NOMO-1 treated with dmso at 0.1 percent for 144 hours (cell line): ENCODE measurements around the gene MBD3L2B.
"Not testable (repeated sequence)": the region's sequence is repeated elsewhere in the genome, so short reads cannot be mapped to it uniquely, and the experiment has no call there.

Source experiments
- DNase-seq: peaks from one replicate; lab custom pipeline; 2025; ENCODE audit not compliant: unreplicated experiment; lab: John Stamatoyannopoulos, UW

MBD3L2B gene

GRCh38 chr19:7021331-7021730, at the start of gene MBD3L2B:
Gene MBD3L2B, minus strand, starts transcription at chr19:7021431. Its CDS starts 34 bp downstream, at chr19:7021397.
- not testable (repeated sequence) for DNase-seq

- no peak for DNase-seq
Measured at GRCh38 chr19:7069904-7070226, 48.6 kb upstream of the MBD3L2B start.

GRCh38 chr19:7069042-7069903, 48.0 kb upstream of the MBD3L2B start, which contains the start of gene ZNF557:
Gene ZNF557, plus strand, starts transcription at chr19:7069703. Its CDS starts 5,372 bp downstream, at chr19:7075075.
- DNase-seq: peak; percentile 95

GRCh38 chr19:7068599-7068998, 47.4 kb upstream of the MBD3L2B start:
- DNase-seq: no peak

- no peak for DNase-seq
Measured at GRCh38 chr19:7067716-7068115, 46.5 kb upstream of the MBD3L2B start.

GRCh38 chr19:7067122-7067521, 45.9 kb upstream of the MBD3L2B start:
- not testable (repeated sequence) for DNase-seq

- DNase-seq: no peak
Measured at GRCh38 chr19:7063764-7064418, 42.7 kb upstream of the MBD3L2B start.

GRCh38 chr19:7063339-7063738, 42.1 kb upstream of the MBD3L2B start:
- no peak for DNase-seq

GRCh38 chr19:7059977-7060376, 38.7 kb upstream of the MBD3L2B start:
- DNase-seq: not testable (repeated sequence)

- not testable (repeated sequence) for DNase-seq
Measured at GRCh38 chr19:7058576-7058975, 37.3 kb upstream of the MBD3L2B start, which contains the start of gene MBD3L3. Gene MBD3L3, minus strand, starts transcription at chr19:7058676. Its CDS starts 71 bp downstream, at chr19:7058605.

GRCh38 chr19:7056371-7056770, 35.1 kb upstream of the MBD3L2B start:
- not testable (repeated sequence) for DNase-seq

GRCh38 chr19:7055679-7056078, 34.4 kb upstream of the MBD3L2B start:
- DNase-seq: not testable (repeated sequence)

- not testable (repeated sequence) for DNase-seq
Measured at GRCh38 chr19:7054635-7055368, 33.6 kb upstream of the MBD3L2B start.

GRCh38 chr19:7052896-7053295, 31.7 kb upstream of the MBD3L2B start:
- not testable (repeated sequence) for DNase-seq

GRCh38 chr19:7051421-7051820, 30.2 kb upstream of the MBD3L2B start:
- not testable (repeated sequence) for DNase-seq

- not testable (repeated sequence) for DNase-seq
Measured at GRCh38 chr19:7049021-7049420, 27.8 kb upstream of the MBD3L2B start, which contains the start of gene MBD3L2. Gene MBD3L2, plus strand, starts transcription at chr19:7049321. Its CDS starts 53 bp downstream, at chr19:7049374.

GRCh38 chr19:7041563-7041962, 20.3 kb upstream of the MBD3L2B start:
- not testable (repeated sequence) for DNase-seq

- DNase-seq: not testable (repeated sequence)
Measured at GRCh38 chr19:7040079-7040478, 18.8 kb upstream of the MBD3L2B start, which contains the start of gene MBD3L4. Gene MBD3L4, minus strand, starts transcription at chr19:7040179. Its CDS starts 35 bp downstream, at chr19:7040144.

GRCh38 chr19:7030278-7030677, 9.0 kb upstream of the MBD3L2B start, which contains the start of gene MBD3L5:
Gene MBD3L5, plus strand, starts transcription at chr19:7030578. Its CDS starts 34 bp downstream, at chr19:7030612.
- DNase-seq: not testable (repeated sequence)

- not testable (repeated sequence) for DNase-seq
Measured at GRCh38 chr19:7028790-7029189, 7.6 kb upstream of the MBD3L2B start.

GRCh38 chr19:7018828-7019227, 2.4 kb downstream of the MBD3L2B start:
- no peak for DNase-seq
